Panc1 (cell line): ENCODE data around the gene NFIB.

Source experiments
- POLR2AphosphoS5 ChIP-seq: IDR thresholded peaks from 2 replicates; pipeline ENCODE4 v1.6.1; 2012; ENCODE audit warnings: mild to moderate bottlenecking, low read depth, low read length, moderate library complexity
- TF ChIP-seq, protein P1 (sequence below): fragments of 450-650 bp; IDR thresholded peaks from 2 replicates; pipeline ENCODE4 v1.5.1; 2017; ENCODE audit warnings: mild to moderate bottlenecking

- TF ChIP-seq, protein P1, sequence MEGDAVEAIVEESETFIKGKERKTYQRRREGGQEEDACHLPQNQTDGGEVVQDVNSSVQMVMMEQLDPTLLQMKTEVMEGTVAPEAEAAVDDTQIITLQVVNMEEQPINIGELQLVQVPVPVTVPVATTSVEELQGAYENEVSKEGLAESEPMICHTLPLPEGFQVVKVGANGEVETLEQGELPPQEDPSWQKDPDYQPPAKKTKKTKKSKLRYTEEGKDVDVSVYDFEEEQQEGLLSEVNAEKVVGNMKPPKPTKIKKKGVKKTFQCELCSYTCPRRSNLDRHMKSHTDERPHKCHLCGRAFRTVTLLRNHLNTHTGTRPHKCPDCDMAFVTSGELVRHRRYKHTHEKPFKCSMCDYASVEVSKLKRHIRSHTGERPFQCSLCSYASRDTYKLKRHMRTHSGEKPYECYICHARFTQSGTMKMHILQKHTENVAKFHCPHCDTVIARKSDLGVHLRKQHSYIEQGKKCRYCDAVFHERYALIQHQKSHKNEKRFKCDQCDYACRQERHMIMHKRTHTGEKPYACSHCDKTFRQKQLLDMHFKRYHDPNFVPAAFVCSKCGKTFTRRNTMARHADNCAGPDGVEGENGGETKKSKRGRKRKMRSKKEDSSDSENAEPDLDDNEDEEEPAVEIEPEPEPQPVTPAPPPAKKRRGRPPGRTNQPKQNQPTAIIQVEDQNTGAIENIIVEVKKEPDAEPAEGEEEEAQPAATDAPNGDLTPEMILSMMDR: no peak
- no peak for TF ChIP-seq POLR2AphosphoS5
Measured at GRCh38 chr9:14226855-14227532, 86.9 kb downstream of the NFIB start.
